GM12801 (cell line): ENCODE measurements around the gene PTCHD4.

Experiments
- TF ChIP-seq, protein P1 (sequence below): IDR thresholded peaks from one replicate; pipeline ENCODE4 v1.5.1; 2011; ENCODE audit warnings: control low read depth; ENCODE audit not compliant: insufficient read length; ENCODE audit errors: extremely low read depth

Gene PTCHD4

GRCh38 chr6:48136856-48137255 is 25.9 kb upstream of the PTCHD4 start:
- TF ChIP-seq, protein P1, sequence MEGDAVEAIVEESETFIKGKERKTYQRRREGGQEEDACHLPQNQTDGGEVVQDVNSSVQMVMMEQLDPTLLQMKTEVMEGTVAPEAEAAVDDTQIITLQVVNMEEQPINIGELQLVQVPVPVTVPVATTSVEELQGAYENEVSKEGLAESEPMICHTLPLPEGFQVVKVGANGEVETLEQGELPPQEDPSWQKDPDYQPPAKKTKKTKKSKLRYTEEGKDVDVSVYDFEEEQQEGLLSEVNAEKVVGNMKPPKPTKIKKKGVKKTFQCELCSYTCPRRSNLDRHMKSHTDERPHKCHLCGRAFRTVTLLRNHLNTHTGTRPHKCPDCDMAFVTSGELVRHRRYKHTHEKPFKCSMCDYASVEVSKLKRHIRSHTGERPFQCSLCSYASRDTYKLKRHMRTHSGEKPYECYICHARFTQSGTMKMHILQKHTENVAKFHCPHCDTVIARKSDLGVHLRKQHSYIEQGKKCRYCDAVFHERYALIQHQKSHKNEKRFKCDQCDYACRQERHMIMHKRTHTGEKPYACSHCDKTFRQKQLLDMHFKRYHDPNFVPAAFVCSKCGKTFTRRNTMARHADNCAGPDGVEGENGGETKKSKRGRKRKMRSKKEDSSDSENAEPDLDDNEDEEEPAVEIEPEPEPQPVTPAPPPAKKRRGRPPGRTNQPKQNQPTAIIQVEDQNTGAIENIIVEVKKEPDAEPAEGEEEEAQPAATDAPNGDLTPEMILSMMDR, result no peak

DNA sequence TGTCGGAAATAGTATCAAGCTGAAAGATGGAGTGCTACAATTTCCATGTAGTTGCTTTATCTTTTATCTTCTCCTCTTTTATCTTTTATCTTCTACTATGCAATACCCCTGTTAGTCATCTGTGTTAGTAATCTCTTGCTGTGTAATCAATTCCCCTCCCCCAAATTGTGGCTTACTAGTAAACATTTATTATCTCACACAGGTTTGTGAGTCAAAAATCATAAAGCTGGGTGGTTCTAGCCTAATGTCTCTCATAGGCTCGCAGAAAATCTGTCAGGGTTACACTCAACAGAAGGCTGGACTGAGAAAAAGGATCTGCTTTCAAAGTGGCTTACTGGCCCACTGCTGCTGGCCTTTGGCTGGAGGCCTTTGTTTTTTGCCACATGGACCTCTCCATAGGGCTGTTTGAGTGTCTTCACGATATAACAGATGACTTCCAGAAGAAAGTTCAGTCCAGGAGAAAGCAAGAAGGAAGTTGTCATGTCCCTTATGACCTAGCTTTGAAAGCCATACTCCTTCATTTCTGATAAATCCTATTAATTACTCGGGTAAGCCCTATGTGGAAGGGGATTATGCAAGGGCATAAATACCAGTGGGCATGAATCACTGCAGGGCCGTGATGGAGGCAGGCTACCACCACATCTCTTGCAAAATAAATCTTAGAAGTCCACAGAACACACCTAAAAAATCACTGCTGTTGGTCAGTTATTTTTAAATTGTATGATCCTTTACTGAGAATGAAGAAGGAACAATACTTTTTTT is 24.5 kb upstream of the PTCHD4 start:
- TF ChIP-seq, protein P1, result no peak

GRCh38 chr6:48134246-48134645 is 23.2 kb upstream of the PTCHD4 start:
- TF ChIP-seq, protein P1, result no peak

DNA sequence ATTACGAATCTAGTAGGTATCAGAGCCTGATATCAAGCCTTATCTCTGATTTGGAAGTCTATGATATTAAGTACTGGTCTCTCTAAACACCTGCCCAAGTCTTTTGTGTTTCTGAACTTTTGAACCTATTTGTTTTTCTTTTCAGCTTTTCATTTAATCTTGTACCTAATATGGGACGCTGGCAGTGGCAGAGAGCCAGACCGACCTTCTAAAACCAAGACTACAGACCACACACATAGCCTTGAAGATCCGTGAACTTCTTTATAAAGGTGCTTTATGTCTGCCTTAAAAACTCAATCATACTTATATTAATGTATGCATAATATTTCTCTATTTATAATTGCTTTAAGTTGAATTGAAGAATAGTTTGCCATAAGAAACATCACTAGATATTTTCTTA is 12.6 kb upstream of the PTCHD4 start:
- TF ChIP-seq, protein P1, result no peak

- TF ChIP-seq, protein P1, result no peak
Measured at GRCh38 chr6:48116699-48117645, 6.0 kb upstream of the PTCHD4 start.

DNA sequence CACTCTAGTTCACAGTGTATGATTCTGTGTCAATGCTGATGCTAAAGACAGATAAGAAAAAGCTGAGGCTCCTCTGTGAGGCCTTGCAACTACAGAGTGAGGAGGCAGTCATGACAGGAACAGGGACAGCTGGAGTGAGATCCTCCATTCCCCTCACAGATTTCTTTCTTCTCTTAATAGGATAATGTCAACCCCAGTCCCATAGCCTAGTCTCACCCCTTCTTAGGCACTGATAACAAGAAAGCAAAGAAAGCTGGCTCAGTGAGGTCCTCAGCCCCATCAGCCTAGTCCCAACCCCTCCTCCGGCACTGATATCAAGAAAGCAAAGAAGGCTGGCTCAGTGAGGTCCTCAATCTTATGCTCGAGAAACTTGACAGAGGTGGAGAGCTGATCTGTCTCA is 2.1 kb upstream of the PTCHD4 start:
- TF ChIP-seq, protein P1, result no peak

DNA sequence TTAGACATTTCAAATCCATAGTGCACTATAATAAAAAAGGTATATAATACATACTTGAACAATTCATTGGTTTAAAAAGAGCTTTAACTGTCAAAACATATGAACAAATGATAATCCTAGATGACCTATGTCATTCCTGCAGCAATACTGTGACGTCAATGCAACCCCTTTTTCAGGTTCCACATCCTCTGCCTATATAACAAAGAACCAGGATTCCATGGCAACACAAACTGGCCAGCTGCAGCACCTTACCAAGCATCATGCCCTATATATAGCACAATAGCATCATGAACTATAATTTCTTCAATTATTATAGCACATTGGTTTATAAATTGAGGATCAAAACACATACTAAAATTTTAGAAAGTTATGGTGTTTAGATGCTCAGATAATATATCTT is 578 bp upstream of the PTCHD4 start:
- TF ChIP-seq, protein P1, result no peak
